PC-9 (cell line): Measurements from ENCODE around the gene UXS1.

Experiments used
- EZH2 ChIP-seq: fragments of 200-600 bp; sonication (generic); IDR thresholded peaks from 2 replicates; pipeline ENCODE4 v1.8.0; 2017; ENCODE audit warnings: antibody characterized with exemption, low read depth
- TF ChIP-seq, protein P1 (sequence below): fragments of 200-600 bp; sonication (generic); conservative IDR thresholded peaks from 2 replicates; pipeline ENCODE4 v1.6.1; 2017; ENCODE audit warnings: mixed run types, antibody characterized with exemption, mild to moderate bottlenecking, moderate library complexity

DNA sequence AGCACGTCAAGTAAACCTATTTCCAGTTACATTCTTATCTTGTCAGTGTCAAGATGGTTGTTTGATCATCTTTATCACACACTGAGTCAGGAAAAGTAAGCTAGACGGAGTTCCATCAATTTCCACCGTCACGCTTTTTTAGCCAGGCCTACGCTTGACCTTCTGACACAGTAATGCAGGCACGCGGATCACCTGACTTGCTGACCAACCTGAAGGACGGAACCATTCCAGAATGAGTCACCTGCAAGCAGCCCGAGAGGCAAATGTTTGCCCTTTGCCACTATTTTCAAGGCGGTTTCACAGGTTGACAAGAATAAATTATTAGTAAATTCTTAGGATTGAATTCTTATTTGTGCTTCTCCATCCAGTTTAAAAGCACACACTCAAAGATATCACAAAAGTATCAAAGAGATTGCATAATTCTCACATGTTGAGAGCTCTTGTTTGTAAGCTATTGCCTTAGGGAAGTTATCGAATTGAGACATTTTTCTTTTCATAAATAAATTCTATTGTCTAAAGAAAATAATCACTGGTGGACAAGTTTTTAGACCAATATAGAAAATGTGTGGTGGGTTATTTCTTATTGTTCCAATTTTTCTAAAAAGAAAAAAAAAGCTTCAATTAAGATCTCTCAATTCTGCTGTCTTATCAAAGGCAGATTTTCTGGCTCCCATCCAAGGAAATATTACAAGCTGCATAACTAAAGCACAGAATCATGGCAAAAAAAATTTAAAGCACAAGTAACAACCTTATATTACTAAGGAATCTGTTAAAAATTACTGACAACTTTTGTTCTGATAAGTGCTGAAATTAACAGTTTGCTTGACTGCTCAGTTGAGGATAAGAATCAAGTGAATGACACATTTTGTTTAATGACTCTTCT lies 31.9 kb downstream of the UXS1 start:
- TF ChIP-seq, protein P1, sequence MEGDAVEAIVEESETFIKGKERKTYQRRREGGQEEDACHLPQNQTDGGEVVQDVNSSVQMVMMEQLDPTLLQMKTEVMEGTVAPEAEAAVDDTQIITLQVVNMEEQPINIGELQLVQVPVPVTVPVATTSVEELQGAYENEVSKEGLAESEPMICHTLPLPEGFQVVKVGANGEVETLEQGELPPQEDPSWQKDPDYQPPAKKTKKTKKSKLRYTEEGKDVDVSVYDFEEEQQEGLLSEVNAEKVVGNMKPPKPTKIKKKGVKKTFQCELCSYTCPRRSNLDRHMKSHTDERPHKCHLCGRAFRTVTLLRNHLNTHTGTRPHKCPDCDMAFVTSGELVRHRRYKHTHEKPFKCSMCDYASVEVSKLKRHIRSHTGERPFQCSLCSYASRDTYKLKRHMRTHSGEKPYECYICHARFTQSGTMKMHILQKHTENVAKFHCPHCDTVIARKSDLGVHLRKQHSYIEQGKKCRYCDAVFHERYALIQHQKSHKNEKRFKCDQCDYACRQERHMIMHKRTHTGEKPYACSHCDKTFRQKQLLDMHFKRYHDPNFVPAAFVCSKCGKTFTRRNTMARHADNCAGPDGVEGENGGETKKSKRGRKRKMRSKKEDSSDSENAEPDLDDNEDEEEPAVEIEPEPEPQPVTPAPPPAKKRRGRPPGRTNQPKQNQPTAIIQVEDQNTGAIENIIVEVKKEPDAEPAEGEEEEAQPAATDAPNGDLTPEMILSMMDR = no peak
- no peak for TF ChIP-seq EZH2
